Keratinocyte (primary cell): ENCODE measurements around the gene AQR. TPM values are rescaled to one million over a fixed set of nuclear protein-coding genes. Genes with fewer than 3 reads are reported as not detected.

Experiments used
- DNase-seq: peaks from one replicate; pipeline ENCODE4 v3.0.0-alpha.2; 2011; ENCODE audit warnings: low read depth, missing footprints, low spot score
- FAIRE-seq: peaks from 2 replicates; lab custom pipeline; 2011; peaks lifted over from hg19 to GRCh38; lab: Jason Lieb, UNC
- H2AFZ ChIP-seq: 2 replicates; pipeline ENCODE4 v1.6.0; 2012; ENCODE audit warnings: low read length, control low read depth, inconsistent platforms; ENCODE audit not compliant: control insufficient read depth
- H3K27ac ChIP-seq: 2 replicates; pipeline ENCODE4 v1.5.1; 2011; ENCODE audit warnings: low read length; ENCODE audit not compliant: control insufficient read depth, insufficient read depth
- H3K27me3 ChIP-seq: 3 replicates; pipeline ENCODE4 v1.6.0; 2011; ENCODE audit warnings: low read length; ENCODE audit not compliant: control insufficient read depth, insufficient read depth; ENCODE audit errors: extremely low read depth
- H3K36me3 ChIP-seq, 2 experiments: 2 replicates in 1 of 2; 3 replicates in 1 of 2; pipeline ENCODE4 v1.5.1; 2011; ENCODE audit warnings: low read length in 2 of 2, mild to moderate bottlenecking in 1 of 2; ENCODE audit not compliant: control insufficient read depth in 2 of 2, insufficient read depth in 2 of 2; ENCODE audit errors: extremely low read depth in 1 of 2
- H3K4me1 ChIP-seq: 3 replicates; pipeline ENCODE4 v1.5.1; 2011; ENCODE audit warnings: low read length; ENCODE audit not compliant: control insufficient read depth, insufficient read depth; ENCODE audit errors: extremely low read depth
- H3K4me2 ChIP-seq: 3 replicates; pipeline ENCODE4 v1.6.0; 2011; ENCODE audit warnings: low read depth, low read length; ENCODE audit not compliant: control insufficient read depth, insufficient read depth; ENCODE audit errors: extremely low read depth
- H3K4me3 ChIP-seq, 3 experiments: fragments of 200-600 bp in 1 of 3; sonication (generic) in 1 of 3; 2 replicates in 2 of 3; 3 replicates in 1 of 3; pipeline ENCODE4 v1.5.1; 2011 to 2016; ENCODE audit warnings: low read length in 3 of 3, mild to moderate bottlenecking in 3 of 3, control low read depth in 2 of 3, inconsistent platforms in 1 of 3, low read depth in 1 of 3, mixed read lengths in 1 of 3, mixed run types in 1 of 3, moderate library complexity in 1 of 3; ENCODE audit not compliant: control insufficient read depth in 2 of 3, insufficient read depth in 2 of 3; ENCODE audit errors: extremely low read depth in 1 of 3
- H3K79me2 ChIP-seq: 2 replicates; pipeline ENCODE4 v1.6.0; 2012; ENCODE audit warnings: low read length; ENCODE audit not compliant: control insufficient read depth, insufficient read depth
- H3K9ac ChIP-seq: 3 replicates; pipeline ENCODE4 v1.6.0; 2011; ENCODE audit warnings: low read length; ENCODE audit not compliant: control insufficient read depth, insufficient read depth; ENCODE audit errors: extremely low read depth
- H3K9me1 ChIP-seq: 3 replicates; pipeline ENCODE4 v1.6.0; 2011; ENCODE audit warnings: low read length; ENCODE audit not compliant: control insufficient read depth, insufficient read depth; ENCODE audit errors: extremely low read depth
- H3K9me3 ChIP-seq: 2 replicates; pipeline ENCODE4 v1.5.1; 2012; ENCODE audit warnings: low read depth, low read length; ENCODE audit not compliant: control insufficient read depth
- H4K20me1 ChIP-seq: 3 replicates; pipeline ENCODE4 v1.6.0; 2011; ENCODE audit warnings: low read length; ENCODE audit not compliant: control insufficient read depth, insufficient read depth; ENCODE audit errors: extremely low read depth
- EZH2 ChIP-seq: IDR thresholded peaks from one replicate; pipeline ENCODE4 v1.6.1; 2012; ENCODE audit warnings: inconsistent platforms, mild to moderate bottlenecking, low read length, moderate library complexity
- dilution Hi-C: fragments of 300-500 bp; cut with MboI; formaldehyde crosslinking; loops from one replicate; pipeline ENCODE4 v1.7.0; 2020; ENCODE audit warnings: low sequenced_read_pairs; ENCODE audit not compliant: extremely low pct_ligation_motif_present
- polyA plus RNA-seq, 5 experiments: library from polyadenylated mRNA; depleted of rRNA in 3 of 5; stranded (reverse) in 3 of 5; stranded (forward) in 1 of 5; unstranded in 1 of 5; fragments of >200 nt; gene quantifications; 1 replicate in 1 of 5; 2 replicates in 3 of 5; 3 replicates in 1 of 5; pipeline versions ENCODE4 v1.2.1 to v1.2.3, GENCODE V29; 2011 to 2012; ENCODE audit warnings: missing spikeins in 2 of 5, low read depth in 1 of 5, low replicate concordance in 1 of 5
- TF ChIP-seq, protein P1 (sequence below), 3 experiments: IDR thresholded peaks in 1 of 3; conservative IDR thresholded peaks in 1 of 3; optimal IDR thresholded peaks in 1 of 3; 2 replicates in 2 of 3; 3 replicates in 1 of 3; pipeline versions ENCODE3 to v1.5.1; 2011; ENCODE audit warnings: low read length in 3 of 3, mild to moderate bottlenecking in 3 of 3, moderate library complexity in 2 of 3, control low read depth in 1 of 3, inconsistent platforms in 1 of 3; ENCODE audit not compliant: insufficient read depth in 2 of 3; ENCODE audit errors: extremely low read depth in 1 of 3

AQR gene
- polyA plus RNA-seq, 1 donor (not counting 4 experiments of a cell fraction or from before 2014, with no cell fraction given), result 28.2 TPM

DNA sequence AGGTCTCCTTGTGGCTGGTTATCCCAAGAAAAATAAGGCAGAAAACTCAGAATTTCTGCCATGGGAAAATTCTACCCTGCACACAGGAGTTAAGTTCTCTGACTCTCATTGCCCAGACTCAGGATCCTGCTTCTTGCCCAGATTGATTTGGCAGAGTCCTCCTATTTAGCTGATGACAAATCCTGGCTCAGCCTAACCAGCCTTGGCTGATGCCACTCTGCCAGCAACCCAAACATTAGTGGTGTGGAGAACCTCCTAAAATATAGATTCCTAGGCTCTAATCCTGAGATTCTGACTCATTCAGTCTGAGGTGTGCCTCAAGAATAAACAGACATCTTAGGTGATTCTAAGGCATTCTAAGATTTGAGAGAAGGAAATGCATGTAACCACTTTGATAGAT, 113.6 kb downstream of the AQR start:
- Histone ChIP-seq H3K4me2 (no peak overlapping the region), H3K79me2 (no peaks in the 10 kb centered on the region), H3K4me3 (no peak overlapping the region), H2AFZ (no peak overlapping the region), H3K9me1 (no peaks in the 10 kb centered on the region), H4K20me1 (no peaks in the 10 kb centered on the region), H3K27me3 (no peaks in the 10 kb centered on the region), H3K4me1 (peaks cover 6% of the 10 kb centered on the region), H3K9ac (no peak overlapping the region), H3K9me3 (no peaks in the 10 kb centered on the region), H3K36me3 (peaks cover 0 to 4% of the 10 kb centered on the region in 2 experiments), H3K27ac (no peak overlapping the region)
- FAIRE-seq (no peak), DNase-seq (no peak)
- TF ChIP-seq, protein P1, sequence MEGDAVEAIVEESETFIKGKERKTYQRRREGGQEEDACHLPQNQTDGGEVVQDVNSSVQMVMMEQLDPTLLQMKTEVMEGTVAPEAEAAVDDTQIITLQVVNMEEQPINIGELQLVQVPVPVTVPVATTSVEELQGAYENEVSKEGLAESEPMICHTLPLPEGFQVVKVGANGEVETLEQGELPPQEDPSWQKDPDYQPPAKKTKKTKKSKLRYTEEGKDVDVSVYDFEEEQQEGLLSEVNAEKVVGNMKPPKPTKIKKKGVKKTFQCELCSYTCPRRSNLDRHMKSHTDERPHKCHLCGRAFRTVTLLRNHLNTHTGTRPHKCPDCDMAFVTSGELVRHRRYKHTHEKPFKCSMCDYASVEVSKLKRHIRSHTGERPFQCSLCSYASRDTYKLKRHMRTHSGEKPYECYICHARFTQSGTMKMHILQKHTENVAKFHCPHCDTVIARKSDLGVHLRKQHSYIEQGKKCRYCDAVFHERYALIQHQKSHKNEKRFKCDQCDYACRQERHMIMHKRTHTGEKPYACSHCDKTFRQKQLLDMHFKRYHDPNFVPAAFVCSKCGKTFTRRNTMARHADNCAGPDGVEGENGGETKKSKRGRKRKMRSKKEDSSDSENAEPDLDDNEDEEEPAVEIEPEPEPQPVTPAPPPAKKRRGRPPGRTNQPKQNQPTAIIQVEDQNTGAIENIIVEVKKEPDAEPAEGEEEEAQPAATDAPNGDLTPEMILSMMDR (optimal IDR thresholded peaks at IDR 0.05 in 1 of 3, IDR thresholded peaks at IDR 0.05 in 1 of 3, conservative IDR thresholded peaks at IDR 0.05 in 1 of 3; ENCODE audit: extremely low read depth in 1 of 3, insufficient read depth in 2 of 3, low read length in 3 of 3), result no peak
- TF ChIP-seq EZH2, result no peak
- dilution Hi-C loops, result no loop called here

- no peaks in the 10 kb centered on the region for H3K9me3 ChIP-seq
- H3K4me1 ChIP-seq, result peaks cover 6% of the 10 kb centered on the region
- H3K4me3 ChIP-seq, result no peak overlapping the region
- H2AFZ ChIP-seq, result no peak overlapping the region
- dilution Hi-C loops, result no loop called here
- H3K4me2 ChIP-seq, result no peak overlapping the region
- H3K79me2 ChIP-seq, result no peaks in the 10 kb centered on the region
- no peak for DNase-seq
- H3K27ac ChIP-seq, result no peak overlapping the region
- H3K36me3 ChIP-seq, result peaks cover 0 to 4% of the 10 kb centered on the region in 2 experiments
- no peak for FAIRE-seq
- H3K9ac ChIP-seq, result no peak overlapping the region
- no peaks in the 10 kb centered on the region for H3K9me1 ChIP-seq
- TF ChIP-seq, protein P1 (optimal IDR thresholded peaks at IDR 0.05 in 1 of 3, IDR thresholded peaks at IDR 0.05 in 1 of 3, conservative IDR thresholded peaks at IDR 0.05 in 1 of 3; ENCODE audit: extremely low read depth in 1 of 3, insufficient read depth in 2 of 3, low read length in 3 of 3), result no peak
- no peak for TF ChIP-seq EZH2
- no peaks in the 10 kb centered on the region for H4K20me1 ChIP-seq
- no peaks in the 10 kb centered on the region for H3K27me3 ChIP-seq
Measured at GRCh38 chr15:34855413-34855812, 114.1 kb downstream of the AQR start.
